Keratinocyte (primary cell): ENCODE results near the gene SKIDA1.

ENCODE experiments used
- CTCF ChIP-seq, 3 experiments: IDR thresholded peaks in 1 of 3; conservative IDR thresholded peaks in 1 of 3; optimal IDR thresholded peaks in 1 of 3; 2 replicates in 2 of 3; 3 replicates in 1 of 3; pipeline versions ENCODE3 to v1.5.1; 2011; ENCODE audit warnings: low read length in 3 of 3, mild to moderate bottlenecking in 3 of 3, moderate library complexity in 2 of 3, control low read depth in 1 of 3, inconsistent platforms in 1 of 3; ENCODE audit not compliant: insufficient read depth in 2 of 3; ENCODE audit errors: extremely low read depth in 1 of 3
- EZH2 ChIP-seq: IDR thresholded peaks from one replicate; pipeline ENCODE4 v1.6.1; 2012; ENCODE audit warnings: inconsistent platforms, mild to moderate bottlenecking, low read length, moderate library complexity

GRCh38 chr10:21570761-21571521 lies 45.5 kb upstream of the SKIDA1 start:
- TF ChIP-seq CTCF (optimal IDR thresholded peaks at IDR 0.05 in 1 of 3, IDR thresholded peaks at IDR 0.05 in 1 of 3, conservative IDR thresholded peaks at IDR 0.05 in 1 of 3; ENCODE audit: extremely low read depth in 1 of 3, insufficient read depth in 2 of 3, low read length in 3 of 3) (no peak), EZH2 (no peak)
